ENCODE measurements around the gene GLT6D1. TPM values are rescaled to one million over a fixed set of nuclear protein-coding genes. Genes with fewer than 3 reads are reported as not detected.

GLT6D1 gene
- total and polyA plus RNA-seq, 10 donors, result not detected

GRCh38 chr9:135661816-135662560 is 22.6 kb upstream of the GLT6D1 start:
- Histone ChIP-seq H3K4me3 (no peak overlapping the region), H3K9me3 (no peaks in the 10 kb centered on the region), H3K4me1 (no peaks in the 10 kb centered on the region), H3K27me3 (replicated peaks in 1 of 7) (peaks cover 0 to 28% (median 0%) of the 10 kb centered on the region in 7 donors), H3K27ac (no peak overlapping the region), H3K36me3 (no peaks in the 10 kb centered on the region)
- DNase-seq, result peak; percentile 23
- no peak for TF ChIP-seq CTCF (IDR thresholded peaks at IDR 0.05 in 8 of 11, conservative IDR thresholded peaks at IDR 0.05 in 3 of 11)
- TF ChIP-seq POLR2A (IDR thresholded peaks at IDR 0.05), result no peak
- no peak for TF ChIP-seq POLR2AphosphoS5 (IDR thresholded peaks at IDR 0.05)
- intact Hi-C loops (cut with DNase I; ENCODE audit: low total_unique reads), result no loop called here
- 55 to 76% (median 66%) methylated on average over 18 to 19 of the region's 19 CpGs for WGBS, 5 donors

DNA sequence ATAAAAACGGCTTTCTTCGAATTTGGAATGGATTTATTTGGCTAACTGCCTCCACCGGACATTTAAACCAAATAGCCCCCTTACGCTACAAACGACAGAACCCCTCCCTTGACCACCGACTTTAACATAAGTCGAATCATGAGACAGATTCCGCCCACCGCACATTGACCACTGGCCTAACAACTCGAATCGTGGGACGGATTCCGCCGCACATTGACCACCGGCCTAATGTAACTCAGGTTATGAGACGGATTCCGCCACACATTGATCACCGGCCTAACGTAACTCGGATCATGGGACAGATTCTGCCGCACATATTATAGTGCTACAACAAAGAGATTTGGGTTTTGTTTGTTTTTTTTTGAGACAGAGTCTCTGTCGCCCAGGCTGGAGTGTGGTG is 21.1 kb upstream of the GLT6D1 start:
- no peak for DNase-seq
- 87 to 95% (median 92%) methylated on average over 22 of the region's 22 CpGs for WGBS, 5 donors
- peaks cover 0 to 26% (median 0%) of the 10 kb centered on the region in 7 donors for H3K27me3 ChIP-seq (replicated peaks in 1 of 7)
- TF ChIP-seq CTCF (IDR thresholded peaks at IDR 0.05 in 8 of 11, conservative IDR thresholded peaks at IDR 0.05 in 3 of 11) (no peak), POLR2AphosphoS5 (IDR thresholded peaks at IDR 0.05) (no peak), POLR2A (IDR thresholded peaks at IDR 0.05) (no peak)
- intact Hi-C loops (cut with DNase I; ENCODE audit: low total_unique reads), result no loop called here
- H3K4me1 ChIP-seq, result no peaks in the 10 kb centered on the region
- H3K9me3 ChIP-seq, result no peaks in the 10 kb centered on the region
- no peaks in the 10 kb centered on the region for H3K36me3 ChIP-seq
- H3K4me3 ChIP-seq, result no peak overlapping the region
- H3K27ac ChIP-seq, result no peak overlapping the region

DNA sequence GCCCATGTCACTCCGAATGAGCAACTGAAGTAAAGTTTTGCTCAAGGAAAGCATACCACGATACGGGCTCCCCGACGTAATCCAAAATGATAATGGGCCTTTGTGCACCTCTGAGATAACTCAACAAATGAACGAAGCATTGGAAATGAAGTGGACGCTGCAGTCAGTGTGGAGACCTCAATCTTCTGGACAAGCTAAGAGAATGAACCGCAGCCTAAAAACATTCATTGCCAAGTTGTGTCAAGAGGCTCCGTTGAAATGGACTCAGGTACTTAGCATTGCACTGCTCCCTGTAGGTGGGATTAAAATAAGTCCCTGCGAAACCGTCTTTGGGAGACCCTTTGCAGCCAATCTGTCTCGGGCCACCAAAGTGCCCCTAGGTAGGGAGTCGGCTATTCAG is 19.9 kb upstream of the GLT6D1 start:
- Histone ChIP-seq H3K4me1 (no peaks in the 10 kb centered on the region), H3K9me3 (no peaks in the 10 kb centered on the region), H3K27me3 (replicated peaks in 1 of 7) (peaks cover 0 to 24% (median 0%) of the 10 kb centered on the region in 7 donors), H3K27ac (no peak overlapping the region), H3K4me3 (no peak overlapping the region), H3K36me3 (no peaks in the 10 kb centered on the region)
- no peak for TF ChIP-seq CTCF (IDR thresholded peaks at IDR 0.05 in 8 of 11, conservative IDR thresholded peaks at IDR 0.05 in 3 of 11)
- no peak for TF ChIP-seq POLR2AphosphoS5 (IDR thresholded peaks at IDR 0.05)
- no peak for TF ChIP-seq POLR2A (IDR thresholded peaks at IDR 0.05)
- intact Hi-C loops (cut with DNase I; ENCODE audit: low total_unique reads), result no loop called here
- WGBS, 5 donors, result 86 to 91% (median 90%) methylated on average over 13 of the region's 13 CpGs
- DNase-seq, result no peak

DNA sequence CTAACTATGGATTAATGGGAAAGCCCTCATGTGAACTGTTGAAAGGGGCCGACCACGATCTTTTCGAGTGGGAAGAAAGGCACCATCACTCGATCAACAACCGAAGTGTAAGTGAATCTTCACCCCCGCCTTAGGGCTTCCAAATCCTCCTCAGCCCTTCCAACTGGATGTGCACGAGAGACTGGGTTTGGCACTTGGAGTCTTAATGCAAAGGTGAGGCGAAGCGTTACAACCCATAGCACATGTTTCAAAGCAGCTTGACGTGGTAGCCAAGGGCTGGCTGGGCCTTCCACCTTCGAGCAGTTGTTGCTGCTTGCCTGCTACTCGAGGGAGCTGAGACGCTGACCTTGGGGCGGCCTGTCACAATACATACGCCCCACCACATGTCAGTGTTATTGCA is 18.1 kb upstream of the GLT6D1 start:
- no peak for DNase-seq
- Histone ChIP-seq H3K27ac (no peak overlapping the region), H3K27me3 (replicated peaks in 1 of 7) (peaks cover 0 to 15% (median 0%) of the 10 kb centered on the region in 7 donors), H3K4me3 (no peak overlapping the region), H3K36me3 (no peaks in the 10 kb centered on the region), H3K9me3 (peaks cover 0 to 4% (median 0%) of the 10 kb centered on the region in 8 donors), H3K4me1 (no peaks in the 10 kb centered on the region)
- intact Hi-C loops (cut with DNase I; ENCODE audit: low total_unique reads), result no loop called here
- TF ChIP-seq POLR2A (IDR thresholded peaks at IDR 0.05), result no peak
- no peak for TF ChIP-seq POLR2AphosphoS5 (IDR thresholded peaks at IDR 0.05)
- TF ChIP-seq CTCF (IDR thresholded peaks at IDR 0.05 in 8 of 11, conservative IDR thresholded peaks at IDR 0.05 in 3 of 11), result no peak
- WGBS, 5 donors, result 82 to 88% (median 83%) methylated on average over 15 of the region's 15 CpGs

All from spleen (tissue), 11 donors.